HG03342 (cell line): Measurements from ENCODE around the gene HSPB1.
"Not testable (repeated sequence)": the region's sequence is repeated elsewhere in the genome, so short reads cannot be mapped to it uniquely, and the experiment has no call there.

Source experiments
- ATAC-seq: cut with Tn5 transposase; IDR thresholded peaks from one replicate; pipeline ENCODE4 v1.9.1; 2021; ENCODE audit warnings: mild to moderate bottlenecking, moderate library complexity; ENCODE audit not compliant: unreplicated experiment

The HSPB1 gene

GRCh38 chr7:76329479-76329878 is 27.0 kb downstream of the HSPB1 start:
- ATAC-seq = no peak

GRCh38 chr7:76330261-76330660 is 27.8 kb downstream of the HSPB1 start:
- no peak for ATAC-seq

GRCh38 chr7:76330673-76331072 is 28.2 kb downstream of the HSPB1 start:
- no peak for ATAC-seq

GRCh38 chr7:76332078-76332477 is 29.6 kb downstream of the HSPB1 start:
- ATAC-seq = no peak

GRCh38 chr7:76333511-76334101 is 31.1 kb downstream of the HSPB1 start:
- no peak for ATAC-seq

- no peak for ATAC-seq
Observed at GRCh38 chr7:76334320-76334967, 32.0 kb downstream of the HSPB1 start.

- not testable (repeated sequence) for ATAC-seq
Observed at GRCh38 chr7:76335417-76335816, 32.9 kb downstream of the HSPB1 start.

GRCh38 chr7:76336094-76336493 is 33.6 kb downstream of the HSPB1 start:
- no peak for ATAC-seq

- ATAC-seq = no peak
Observed at GRCh38 chr7:76337147-76337546, 34.7 kb downstream of the HSPB1 start.

GRCh38 chr7:76338298-76339084 is 36.0 kb downstream of the HSPB1 start:
- ATAC-seq = no peak

GRCh38 chr7:76340617-76341131 is 38.2 kb downstream of the HSPB1 start:
- no peak for ATAC-seq

- no peak for ATAC-seq
Observed at GRCh38 chr7:76342222-76342621, 39.7 kb downstream of the HSPB1 start.

- ATAC-seq = no peak
Observed at GRCh38 chr7:76343294-76343930, 40.9 kb downstream of the HSPB1 start.

GRCh38 chr7:76343931-76344321 is 41.5 kb downstream of the HSPB1 start:
- no peak for ATAC-seq

GRCh38 chr7:76346097-76346496 is 43.6 kb downstream of the HSPB1 start:
- no peak for ATAC-seq

- ATAC-seq = no peak
Observed at GRCh38 chr7:76346778-76347177, 44.3 kb downstream of the HSPB1 start.

GRCh38 chr7:76347710-76348109 is 45.2 kb downstream of the HSPB1 start:
- ATAC-seq = no peak

GRCh38 chr7:76349313-76349885 is 46.9 kb downstream of the HSPB1 start:
- no peak for ATAC-seq

GRCh38 chr7:76351372-76351771 is 48.9 kb downstream of the HSPB1 start:
- ATAC-seq = no peak

GRCh38 chr7:76352193-76352592 is 49.7 kb downstream of the HSPB1 start:
- ATAC-seq = no peak

GRCh38 chr7:76353744-76354143 is 51.3 kb downstream of the HSPB1 start:
- no peak for ATAC-seq
